Adipose tissue (tissue), 3 donors: Measurements from ENCODE around the gene PTGES3L. TPM values are rescaled to one million over a fixed set of nuclear protein-coding genes. Genes with fewer than 3 reads are reported as not detected.
"Not testable (repeated sequence)": the region's sequence is repeated elsewhere in the genome, so short reads cannot be mapped to it uniquely, and the experiment has no call there.

Source experiments
- H3K27ac ChIP-seq: one replicate; pipeline ENCODE4 v1.5.1; 2013; ENCODE audit warnings: low read depth, low read length
- WGBS, 3 donors: extraction: QIAGEN DNeasy Blood & Tissue Kit; methylation state at CpG; one replicate each; pipeline ENCODE4 v1.1.7; 2013; 5-methylcytosine and 5-hydroxymethylcytosine counted together
- polyA plus RNA-seq, 3 donors: library from polyadenylated mRNA; stranded (reverse); fragments of 200-250 nt; gene quantifications; one replicate each; pipeline ENCODE4 v1.2.3, GENCODE V29; 2013
- donor health status: healthy with polysubstance abuse.
- donor health status: Bipolar disorder and iron deficiency.
- donor health status: healthy.

The PTGES3L gene
- polyA plus RNA-seq, 3 donors = 0.19 to 3.9 (median 0.40) TPM

DNA sequence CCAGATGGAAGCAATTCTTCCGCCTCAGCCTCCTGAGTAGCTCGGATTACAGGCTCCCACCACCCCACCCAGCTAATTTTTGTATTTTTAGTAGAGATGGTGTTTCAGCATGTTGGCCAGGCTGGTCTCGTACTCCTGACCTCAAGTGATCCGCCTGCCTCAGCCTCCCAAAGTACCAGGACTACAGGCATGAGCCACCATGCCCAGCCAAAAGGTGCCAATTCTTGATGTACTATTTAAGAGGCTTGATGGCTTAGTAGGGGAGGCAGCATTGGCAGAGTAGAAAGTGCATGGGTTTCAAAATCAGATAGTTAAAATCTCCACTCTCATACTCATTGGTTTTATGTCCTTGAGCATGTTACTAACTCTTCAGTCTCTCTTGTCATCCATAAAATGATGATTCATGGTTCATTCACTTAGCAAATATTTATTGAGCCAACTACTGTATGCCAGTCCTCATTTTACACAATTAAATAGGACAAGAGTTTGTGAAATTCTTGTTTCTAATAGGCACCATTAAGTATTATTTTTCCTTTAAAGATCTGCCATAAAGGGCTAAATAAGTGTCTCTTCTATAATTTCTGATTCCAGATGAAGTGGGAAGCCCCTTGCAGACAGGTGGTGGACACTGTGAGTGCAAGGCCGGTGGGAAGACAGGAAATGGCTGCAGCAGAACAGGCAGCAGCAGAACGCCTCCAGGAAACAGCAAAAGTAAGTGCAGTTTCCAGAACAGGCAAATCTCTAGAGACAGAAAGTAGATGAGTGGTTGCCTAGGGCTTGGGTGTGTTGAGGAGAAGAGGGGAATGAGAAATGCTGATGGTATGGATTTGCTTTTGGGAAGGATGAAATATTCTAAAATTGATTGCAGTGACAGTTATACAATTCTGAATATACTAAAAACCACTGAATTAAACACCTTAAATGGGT is 10.1 kb upstream of the PTGES3L start:
- H3K27ac ChIP-seq = no peak overlapping the region
- WGBS, 3 donors = 87 to 91% (median 88%) methylated on average over 6 of the region's 6 CpGs

DNA sequence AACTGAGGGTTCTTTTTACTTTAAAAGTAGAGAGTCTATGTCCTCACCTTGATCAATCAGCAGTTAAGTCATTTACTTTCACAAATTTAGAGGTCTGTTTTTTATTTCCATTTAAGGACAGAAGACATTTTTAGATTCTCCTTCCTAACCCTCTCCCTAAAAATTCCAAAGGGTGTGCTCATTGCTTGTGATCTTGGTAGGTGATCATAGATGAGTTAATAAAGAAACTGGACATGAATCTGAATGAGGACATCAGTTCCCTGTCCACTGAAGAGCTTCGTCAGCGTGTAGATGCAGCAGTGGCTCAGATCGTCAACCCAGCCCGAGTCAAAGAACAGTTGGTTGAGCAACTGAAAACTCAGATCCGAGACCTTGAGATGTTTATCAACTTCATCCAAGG is 9.3 kb upstream of the PTGES3L start:
- H3K27ac ChIP-seq = no peak overlapping the region
- 77 to 96% (median 92%) methylated on average over 5 of the region's 5 CpGs for WGBS, 3 donors

DNA sequence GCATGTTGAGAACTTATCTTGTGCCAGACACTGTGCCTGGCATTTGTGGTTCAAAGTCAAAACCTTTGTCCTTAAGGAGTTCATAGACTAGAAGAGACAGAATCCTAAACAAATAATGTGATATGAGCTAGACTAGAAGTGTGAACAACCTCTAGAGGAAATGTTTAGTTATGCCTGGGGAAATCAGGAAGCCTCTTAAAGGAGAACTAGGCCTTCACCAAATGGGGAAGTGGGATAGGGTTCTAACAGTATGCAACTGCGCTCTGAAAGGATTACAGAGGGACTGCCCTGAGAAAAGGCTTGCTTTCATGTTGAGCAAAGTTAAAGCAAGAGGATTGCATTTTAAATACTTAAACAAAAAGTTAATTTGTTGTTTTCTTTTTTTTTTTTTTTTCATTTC is 5.3 kb upstream of the PTGES3L start:
- WGBS, 3 donors = 0 to 81% (median 0%) methylated on average over 1 of the region's 1 CpG
- no peak overlapping the region for H3K27ac ChIP-seq

DNA sequence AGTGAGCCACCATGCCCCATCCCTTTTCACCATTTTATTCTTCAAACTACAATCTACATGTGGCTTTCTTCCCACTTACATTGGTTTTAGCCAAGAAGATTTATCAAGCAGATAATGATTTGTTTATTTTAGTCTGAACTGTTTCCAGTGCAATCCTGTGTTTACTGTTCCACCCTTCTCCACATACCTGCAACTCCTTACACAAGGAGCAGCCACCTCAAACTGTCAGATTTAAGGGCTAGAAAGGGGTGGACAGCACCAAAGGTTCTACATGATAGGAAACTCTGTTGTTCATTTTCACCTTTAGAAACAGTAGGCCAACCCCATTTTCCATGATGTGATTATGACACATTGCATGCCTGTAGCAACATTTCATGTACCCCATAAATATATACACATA is 2.4 kb upstream of the PTGES3L start:
- no peak overlapping the region for H3K27ac ChIP-seq

DNA sequence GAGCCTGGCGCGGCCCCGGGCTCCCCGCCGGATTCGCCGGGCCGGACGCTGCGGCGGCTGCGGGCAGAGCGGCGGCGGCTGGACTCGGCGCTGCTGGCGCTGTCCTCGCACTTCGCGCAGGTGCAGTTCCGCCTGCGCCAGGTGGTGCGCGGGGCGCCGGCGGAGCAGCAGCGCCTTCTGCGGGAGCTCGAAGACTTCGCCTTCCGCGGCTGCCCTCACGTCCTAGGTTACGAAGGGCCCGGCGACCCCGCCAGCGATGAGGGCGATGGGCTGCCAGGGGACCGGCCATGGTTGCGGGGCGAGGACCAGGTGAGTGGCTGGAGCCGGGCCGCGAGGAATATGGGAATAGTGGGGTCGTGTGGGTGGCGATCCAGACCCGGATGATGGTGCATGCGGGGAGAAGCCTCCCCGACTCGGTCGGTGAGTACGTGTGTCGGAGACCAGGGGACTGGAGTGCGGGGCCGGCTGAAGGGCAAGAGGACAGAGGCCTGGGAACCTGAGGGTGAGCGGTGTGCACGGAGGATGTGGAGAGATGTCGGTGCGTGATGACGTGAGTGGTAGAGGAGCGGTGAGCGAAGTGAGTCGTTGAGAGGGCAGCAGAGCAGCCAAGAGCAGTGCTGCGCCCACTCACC is 1.0 kb upstream of the PTGES3L start:
- H3K27ac ChIP-seq = no peak overlapping the region
- 0 to 1% (median 0%) methylated on average over 60 to 67 of the region's 67 CpGs for WGBS, 3 donors

DNA sequence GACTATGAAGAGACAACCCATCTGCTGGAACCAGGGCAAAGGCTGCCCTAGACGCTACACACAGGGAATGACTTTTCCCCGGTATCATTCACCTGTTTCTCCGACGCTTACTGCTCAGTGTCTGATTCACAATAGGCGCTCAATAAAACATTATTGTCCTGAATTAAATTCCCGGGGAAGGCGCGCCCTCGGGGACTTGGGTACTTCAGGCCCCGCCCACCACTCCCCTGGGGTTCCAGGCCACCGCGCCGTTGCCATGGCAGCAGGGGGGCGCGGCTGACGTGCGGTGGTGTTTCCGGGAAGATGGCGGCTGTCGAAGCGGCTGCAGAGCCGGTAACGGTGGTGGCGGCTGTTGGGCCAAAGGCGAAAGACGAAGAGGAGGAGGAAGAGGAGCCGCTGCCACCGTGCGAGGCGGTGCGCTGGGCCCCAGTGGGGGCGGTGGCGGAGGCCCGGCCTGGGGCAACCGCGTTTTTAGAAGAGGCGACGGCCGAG is 440 bp upstream of the PTGES3L start, which contains the start of gene RUNDC1:
Gene RUNDC1, plus strand, starts transcription at position 292 of the 492 bp plus-strand sequence. Its CDS starts 12 bp downstream, at position 304.
- WGBS, 3 donors = 0% methylated on average over 38 to 39 of the region's 39 CpGs

DNA sequence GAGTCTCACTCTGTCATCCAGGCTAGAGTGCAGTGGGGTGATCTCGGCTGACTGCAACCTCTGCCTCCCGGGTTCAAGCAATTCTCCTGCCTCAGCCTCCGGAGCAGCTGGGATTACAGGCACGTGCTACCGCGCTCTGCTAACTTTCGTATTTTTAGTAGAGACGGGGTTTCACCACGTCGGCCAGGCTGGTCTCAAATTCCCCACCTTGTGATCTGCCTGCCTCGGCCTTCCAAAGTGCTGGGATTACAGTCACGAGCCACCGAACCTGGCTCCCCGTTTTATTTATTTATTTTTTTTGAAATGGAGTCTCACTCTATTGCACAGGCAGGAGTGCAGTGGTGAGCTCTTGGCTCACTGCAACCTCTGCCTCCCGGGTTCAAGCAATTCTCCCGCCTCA is 4.2 kb downstream of the PTGES3L start:
- H3K27ac ChIP-seq = not testable (repeated sequence)
- 85 to 91% (median 88%) methylated on average over 16 of the region's 16 CpGs for WGBS, 3 donors

More for the DNA sequence above, 440 bp upstream of the PTGES3L start, which contains the start of gene RUNDC1:
- no peak within 1 kb of the TSS for H3K27ac ChIP-seq

DNA sequence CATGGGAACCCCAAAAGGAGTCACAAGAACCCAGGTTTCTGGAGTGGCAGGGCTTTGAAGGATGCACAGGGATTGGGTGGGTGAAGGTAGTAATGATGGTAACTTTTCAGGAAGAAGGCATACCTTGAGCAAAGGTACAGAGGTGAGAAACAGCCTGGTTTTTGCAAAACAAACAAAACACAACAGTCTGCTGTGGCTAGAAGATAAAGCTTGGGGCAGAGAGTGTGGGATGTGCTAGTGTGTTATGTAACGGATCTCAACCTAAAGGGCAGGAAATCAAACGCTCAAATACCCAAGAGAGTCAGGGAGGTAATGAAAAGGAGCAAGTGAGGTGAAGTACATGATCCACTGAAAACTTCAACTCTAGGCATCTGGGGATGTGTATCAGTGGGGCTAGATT is 4.6 kb downstream of the PTGES3L start:
- no peak overlapping the region for H3K27ac ChIP-seq
- WGBS, 3 donors = 34 to 44% (median 44%) methylated on average over 2 of the region's 2 CpGs

DNA sequence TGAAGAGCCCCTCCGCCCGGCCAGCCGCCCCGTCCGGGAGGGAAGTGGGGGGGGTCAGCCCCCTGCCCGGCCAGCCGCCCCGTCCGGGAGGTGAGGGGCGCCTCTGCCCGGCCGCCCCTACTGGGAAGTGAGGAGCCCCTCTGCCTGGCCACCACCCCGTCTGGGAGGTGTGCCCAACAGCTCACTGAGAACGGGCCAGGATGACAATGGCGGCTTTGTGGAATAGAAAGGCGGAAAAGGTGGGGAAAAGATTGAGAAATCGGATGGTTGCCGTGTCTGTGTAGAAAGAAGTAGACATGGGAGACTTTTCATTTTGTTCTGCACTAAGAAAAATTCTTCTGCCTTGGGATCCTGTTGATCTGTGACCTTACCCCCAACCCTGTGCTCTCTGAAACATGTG is 6.6 kb downstream of the PTGES3L start:
- WGBS, 3 donors = 69 to 93% (median 81%) methylated on average over 6 to 13 of the region's 18 CpGs
- H3K27ac ChIP-seq = not testable (repeated sequence)

DNA sequence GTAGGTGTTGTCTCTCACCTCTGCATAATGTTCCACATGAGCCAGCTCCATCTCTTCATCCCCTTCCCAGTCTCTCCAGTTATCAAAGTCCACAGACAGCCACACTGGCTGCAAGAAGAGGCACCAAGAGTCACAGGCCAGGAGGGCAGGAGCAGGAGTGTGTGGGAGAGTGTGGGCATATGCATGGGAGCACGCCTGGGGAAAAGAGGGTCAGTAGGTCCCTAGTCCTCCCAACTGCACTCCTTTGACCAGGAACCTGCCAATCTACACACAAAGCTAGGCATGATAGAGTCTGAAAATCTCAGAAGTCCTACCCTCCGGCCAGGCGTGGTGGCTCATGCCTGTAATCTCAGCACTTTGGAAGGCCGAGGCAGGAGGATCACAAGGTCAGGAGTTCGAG is 8.3 kb downstream of the PTGES3L start:
- 82 to 98% (median 91%) methylated on average over 5 of the region's 5 CpGs for WGBS, 3 donors
- H3K27ac ChIP-seq = no peak overlapping the region

DNA sequence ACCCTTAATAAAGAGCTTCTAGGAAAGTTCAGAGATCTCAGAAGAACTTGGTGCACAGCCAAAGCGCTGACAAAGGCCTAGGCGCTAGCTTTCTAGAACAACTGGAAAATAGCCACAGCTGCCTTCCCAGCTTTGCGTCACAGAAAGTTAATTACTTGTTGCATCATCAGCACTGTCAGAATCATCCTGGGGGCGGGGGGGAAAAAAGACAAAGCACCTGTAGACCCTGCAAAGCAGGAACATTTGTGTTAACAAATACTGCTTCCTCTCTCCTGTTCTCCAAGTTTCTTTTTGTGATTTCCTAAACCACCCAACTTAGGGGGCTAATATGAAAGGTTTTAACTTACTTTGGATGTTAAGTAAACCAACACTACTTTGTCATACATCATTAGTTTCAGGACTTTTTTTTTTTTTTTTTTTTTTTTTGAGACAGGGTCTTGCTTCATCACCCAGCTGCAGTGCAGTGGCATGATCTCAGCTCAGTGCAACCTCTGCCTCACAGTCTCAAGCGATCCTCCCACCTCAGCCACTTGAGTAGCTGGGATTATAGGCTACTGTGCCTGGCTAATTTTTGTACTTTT is 10.8 kb downstream of the PTGES3L start:
- 34 to 64% (median 37%) methylated on average over 4 to 5 of the region's 5 CpGs for WGBS, 3 donors
- no peak overlapping the region for H3K27ac ChIP-seq

DNA sequence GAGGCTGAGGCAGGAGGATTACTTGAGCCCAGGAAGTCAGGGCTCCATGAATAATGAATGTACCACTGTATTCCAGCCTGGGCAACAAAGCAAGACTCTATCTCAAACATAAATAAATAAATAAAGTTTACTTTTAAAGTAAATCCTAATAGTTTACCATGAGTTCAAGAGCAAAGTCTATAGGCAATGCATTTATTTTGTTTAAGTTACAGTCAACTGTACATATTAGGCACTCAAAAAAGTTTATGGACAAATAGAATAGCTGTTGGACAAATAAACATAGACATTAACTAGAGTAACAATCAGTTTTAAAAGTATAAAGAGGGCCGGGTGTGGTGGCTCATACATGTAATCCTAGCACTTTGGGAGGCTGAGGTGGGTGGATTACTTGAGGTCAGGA is 12.0 kb downstream of the PTGES3L start:
- no peak overlapping the region for H3K27ac ChIP-seq
- whole genome bisulfite sequencing, 3 donors = 72 to 82% (median 75%) methylated on average over 1 of the region's 1 CpG

DNA sequence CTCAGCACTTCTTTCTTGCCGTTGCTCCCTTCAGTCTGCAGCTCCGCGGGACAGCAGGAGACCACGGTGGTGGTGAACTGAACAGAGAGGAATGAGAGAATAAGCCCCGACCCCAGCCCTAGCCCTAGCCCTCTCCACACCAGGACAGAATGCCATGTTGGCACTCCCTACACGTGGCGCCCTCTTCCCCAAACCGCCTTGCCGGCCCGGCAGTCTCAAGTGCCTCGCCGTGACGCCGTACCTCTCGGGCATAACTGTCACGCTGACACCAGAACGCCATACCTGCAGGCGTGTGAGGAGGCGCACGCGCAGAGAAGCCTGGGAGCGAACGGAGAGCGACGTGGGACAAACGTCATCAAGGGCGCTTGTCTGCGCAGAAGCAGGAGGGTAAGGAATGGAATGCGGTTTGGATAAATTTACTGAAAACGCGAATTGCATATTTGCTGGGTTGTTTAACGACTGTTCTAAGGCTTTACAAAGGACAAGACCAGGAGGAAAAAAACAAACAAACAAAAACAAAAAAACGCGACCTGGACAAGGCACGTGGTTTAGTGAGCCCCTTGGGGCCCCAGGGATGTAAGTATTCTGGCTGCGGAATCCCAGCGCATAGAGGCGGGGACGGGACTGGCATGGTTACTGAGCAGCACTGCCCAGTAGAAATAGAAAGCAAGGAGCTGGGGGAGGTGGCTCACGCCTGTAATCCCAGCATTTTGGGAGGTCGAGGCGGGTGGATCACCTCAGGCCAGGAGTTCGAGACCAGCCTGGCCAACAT is 15.5 kb downstream of the PTGES3L start, which contains the start of gene AARSD1:
Gene AARSD1, minus strand, starts transcription at position 294 of the 772 bp plus-strand sequence. Its CDS starts 14 bp downstream, at position 280.
- H3K27ac ChIP-seq = no peak within 1 kb of the TSS
- WGBS, 3 donors = 1% methylated on average over 43 of the region's 43 CpGs

DNA sequence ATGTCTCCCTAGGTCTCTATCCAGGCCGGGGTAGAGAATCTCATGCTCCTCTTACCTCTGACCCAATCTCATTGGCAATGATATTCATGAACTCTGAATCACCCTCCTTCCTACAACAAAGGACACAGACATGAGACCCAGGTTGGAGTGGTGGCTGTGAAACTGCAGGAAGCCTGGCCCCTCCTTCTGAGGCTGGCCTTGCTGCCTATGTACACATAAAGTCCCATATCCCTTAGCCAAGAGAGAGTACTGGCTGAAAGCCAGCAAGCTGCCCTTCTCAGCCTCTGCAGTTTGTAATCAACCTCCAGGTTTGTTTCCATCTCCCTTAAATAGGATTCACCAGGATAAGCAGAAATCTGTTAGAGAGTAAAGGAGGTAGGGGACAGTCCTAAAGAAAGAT is 26.2 kb downstream of the PTGES3L start:
- WGBS, 3 donors = 63 to 92% (median 77%) methylated on average over 1 of the region's 1 CpG
- H3K27ac ChIP-seq = no peak overlapping the region

DNA sequence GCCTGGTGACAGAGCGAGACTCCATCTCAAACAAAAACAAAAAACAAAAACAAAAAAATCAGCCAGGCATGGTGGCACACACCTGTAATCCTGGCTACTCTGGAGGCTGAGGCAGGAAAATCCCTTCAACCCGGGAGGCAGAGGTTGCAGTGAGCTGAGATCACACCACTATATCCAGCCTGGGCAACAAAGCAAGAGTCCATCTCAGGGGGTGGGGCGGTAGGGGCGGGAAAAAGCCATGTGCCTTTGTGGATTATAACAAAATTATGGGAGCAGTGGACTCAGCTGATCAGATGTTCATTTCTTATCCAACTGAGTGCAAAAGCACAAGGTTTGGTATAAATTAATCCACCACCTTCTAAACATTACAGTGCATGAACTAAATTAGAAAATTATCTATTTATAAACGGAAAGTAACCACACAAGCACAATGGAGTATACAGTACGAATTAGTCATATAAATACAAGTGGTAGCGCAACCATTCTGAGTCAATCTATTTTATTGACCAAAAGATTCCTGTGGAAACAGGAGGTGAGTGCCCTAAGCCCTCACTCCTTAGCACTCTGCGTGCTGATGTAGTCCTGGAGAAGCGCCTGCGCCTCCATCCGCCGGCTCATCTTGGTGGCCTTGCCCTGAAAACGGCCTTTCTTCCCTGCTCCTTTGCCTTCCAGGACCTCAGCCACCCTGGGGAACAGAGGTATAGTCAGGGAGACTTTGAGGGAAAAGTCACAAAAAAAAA is 29.7 kb downstream of the PTGES3L start:
- WGBS, 3 donors = 92 to 95% (median 92%) methylated on average over 13 of the region's 13 CpGs
- H3K27ac ChIP-seq = no peak overlapping the region

DNA sequence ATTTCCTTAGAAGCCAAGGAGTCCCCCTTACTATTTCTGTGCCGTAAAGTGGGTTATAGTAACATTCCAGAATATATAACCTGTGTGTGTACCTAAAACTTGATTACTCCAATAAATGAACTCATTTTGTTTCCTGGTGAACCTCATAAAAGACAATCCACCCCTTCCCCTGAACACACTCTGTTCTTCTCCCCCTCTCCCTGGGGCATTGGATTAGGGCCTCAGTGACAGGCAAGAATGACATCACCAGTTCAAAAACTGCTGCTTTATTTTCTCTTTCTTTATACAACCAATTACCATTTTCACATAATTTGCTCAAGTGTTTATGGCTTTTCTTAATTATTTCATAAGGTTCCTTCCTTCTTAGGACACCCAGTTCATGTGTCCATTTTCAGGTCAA is 33.1 kb downstream of the PTGES3L start:
- WGBS, 3 donors = 92 to 100% (median 92%) methylated on average over 1 of the region's 1 CpG
- no peak overlapping the region for H3K27ac ChIP-seq

DNA sequence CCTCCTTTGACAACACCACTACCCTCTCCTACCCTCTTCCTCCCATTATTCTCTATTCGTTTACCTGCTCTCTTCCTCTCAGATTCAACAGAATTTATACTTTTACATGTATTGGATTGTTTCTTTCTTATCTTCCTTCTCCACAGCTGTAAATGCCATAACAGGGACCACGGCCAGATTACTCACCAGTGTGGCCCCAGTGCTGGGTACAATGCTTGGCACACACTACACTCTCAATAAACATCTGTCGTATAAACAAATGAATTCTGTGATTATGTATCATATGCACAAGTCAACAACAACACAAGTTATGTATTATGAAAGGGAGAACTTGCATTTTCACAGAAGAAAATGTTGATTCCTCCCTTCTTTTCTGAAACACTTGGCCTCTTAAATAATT is 35.7 kb downstream of the PTGES3L start:
- H3K27ac ChIP-seq = no peak overlapping the region
- 45 to 55% (median 53%) methylated on average over 3 of the region's 3 CpGs for WGBS, 3 donors
